HFFc6 (cell line): Measurements from ENCODE around the gene PLB1. TPM values are rescaled to one million over a fixed set of nuclear protein-coding genes. Genes with fewer than 3 reads are reported as not detected.
A peak's percentile ranks its signal among the peaks of the same experiment; 100 is the strongest.

Experiments used
- DNase-seq: peaks from one replicate; pipeline ENCODE4 v3.0.0-alpha.2; 2018
- H3K27ac Mint-ChIP-seq: 2 replicates; pipeline ENCODE4 v1.8.0; 2020; ENCODE audit warnings: mild to moderate bottlenecking, mixed read lengths
- H3K27me3 Mint-ChIP-seq: 2 replicates; pipeline ENCODE4 v1.8.0; 2021; ENCODE audit warnings: mild to moderate bottlenecking, moderate library complexity, mixed read lengths; ENCODE audit not compliant: insufficient read depth
- H3K36me3 Mint-ChIP-seq: 2 replicates; pipeline ENCODE4 v1.8.0; 2021; ENCODE audit warnings: low read depth, mixed read lengths
- H3K4me1 Mint-ChIP-seq: 2 replicates; pipeline ENCODE4 v1.8.0; 2020; ENCODE audit warnings: low read depth, mixed read lengths
- H3K4me3 Mint-ChIP-seq: 2 replicates; pipeline ENCODE4 v1.8.0; 2020; ENCODE audit warnings: mild to moderate bottlenecking, moderate library complexity, mixed read lengths
- H3K9me3 Mint-ChIP-seq: 2 replicates; pipeline ENCODE4 v1.8.0; 2020; ENCODE audit warnings: mild to moderate bottlenecking, mixed read lengths
- total RNA-seq, 6 experiments: library from RNA; stranded (reverse); fragmentation: NEBNext Ultra II Directional; extraction: Animal tissue kit (Norgen Biotek cat#: 25700); gene quantifications; 2 replicates in 1 of 6; 3 replicates in 5 of 6; pipeline ENCODE4 v1.2.3, GENCODE V29; 2021
- TF ChIP-seq, protein P1 (sequence below): fragments of 200-600 bp; sonication (generic); IDR thresholded peaks from 2 replicates; pipeline ENCODE4 v1.5.0; 2021; ENCODE audit warnings: antibody characterized with exemption, mild to moderate bottlenecking

PLB1 gene
- total RNA-seq, 6 experiments from 2014 or later = 0.36 to 0.95 (median 0.62) TPM

DNA sequence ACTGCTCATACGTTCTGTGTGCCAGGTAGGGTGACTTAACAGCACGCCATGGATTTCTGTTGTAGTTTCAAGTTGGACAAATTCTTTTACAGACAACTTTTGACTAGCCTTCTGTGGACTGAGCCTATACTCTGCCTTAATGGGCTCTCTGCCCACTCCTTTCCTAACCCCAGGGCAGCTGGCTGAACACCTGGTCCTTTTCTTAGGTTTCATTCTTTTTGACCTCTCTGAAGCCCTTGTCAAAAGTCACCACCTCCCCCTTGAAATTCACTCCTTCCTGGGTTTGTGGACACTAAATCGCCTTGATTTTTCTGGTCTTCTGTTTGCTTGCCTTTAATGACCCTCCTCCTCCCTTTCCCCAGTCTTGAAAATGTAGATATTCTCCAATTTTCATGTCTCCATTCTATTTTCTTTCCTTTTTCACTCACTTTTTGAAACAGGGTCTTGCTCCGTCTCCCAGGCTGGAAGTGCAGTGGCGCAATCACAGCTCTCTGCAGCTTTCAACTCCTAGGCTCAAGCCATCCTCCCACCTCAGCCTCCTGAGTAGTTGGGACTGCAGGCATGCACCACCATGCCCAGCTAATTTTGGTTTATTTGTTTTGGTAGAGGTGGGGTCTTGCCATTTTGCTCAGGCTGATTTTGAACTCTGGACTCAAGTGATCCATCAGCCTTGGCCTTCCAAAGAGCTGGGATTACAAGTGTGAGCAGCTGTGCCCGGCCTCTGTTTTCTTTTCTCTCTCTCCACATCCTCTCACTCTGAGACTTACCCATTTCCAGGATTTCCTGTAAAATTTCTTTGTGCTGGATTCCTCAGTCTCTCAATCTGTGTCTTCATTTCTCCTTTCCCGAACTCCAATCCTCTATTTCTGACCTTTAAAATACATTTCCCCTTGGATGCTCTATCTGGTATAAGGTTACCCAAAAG, 112.9 kb downstream of the PLB1 start:
- H3K9me3 Mint-ChIP-seq = no peaks in the 10 kb centered on the region
- no peak overlapping the region for H3K27ac Mint-ChIP-seq
- H3K36me3 Mint-ChIP-seq = no peaks in the 10 kb centered on the region
- TF ChIP-seq, protein P1, sequence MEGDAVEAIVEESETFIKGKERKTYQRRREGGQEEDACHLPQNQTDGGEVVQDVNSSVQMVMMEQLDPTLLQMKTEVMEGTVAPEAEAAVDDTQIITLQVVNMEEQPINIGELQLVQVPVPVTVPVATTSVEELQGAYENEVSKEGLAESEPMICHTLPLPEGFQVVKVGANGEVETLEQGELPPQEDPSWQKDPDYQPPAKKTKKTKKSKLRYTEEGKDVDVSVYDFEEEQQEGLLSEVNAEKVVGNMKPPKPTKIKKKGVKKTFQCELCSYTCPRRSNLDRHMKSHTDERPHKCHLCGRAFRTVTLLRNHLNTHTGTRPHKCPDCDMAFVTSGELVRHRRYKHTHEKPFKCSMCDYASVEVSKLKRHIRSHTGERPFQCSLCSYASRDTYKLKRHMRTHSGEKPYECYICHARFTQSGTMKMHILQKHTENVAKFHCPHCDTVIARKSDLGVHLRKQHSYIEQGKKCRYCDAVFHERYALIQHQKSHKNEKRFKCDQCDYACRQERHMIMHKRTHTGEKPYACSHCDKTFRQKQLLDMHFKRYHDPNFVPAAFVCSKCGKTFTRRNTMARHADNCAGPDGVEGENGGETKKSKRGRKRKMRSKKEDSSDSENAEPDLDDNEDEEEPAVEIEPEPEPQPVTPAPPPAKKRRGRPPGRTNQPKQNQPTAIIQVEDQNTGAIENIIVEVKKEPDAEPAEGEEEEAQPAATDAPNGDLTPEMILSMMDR = no peak
- H3K27me3 Mint-ChIP-seq = peaks cover 5% of the 10 kb centered on the region
- DNase-seq = no peak
- no peak overlapping the region for H3K4me3 Mint-ChIP-seq
- peaks cover 21% of the 10 kb centered on the region for H3K4me1 Mint-ChIP-seq

DNA sequence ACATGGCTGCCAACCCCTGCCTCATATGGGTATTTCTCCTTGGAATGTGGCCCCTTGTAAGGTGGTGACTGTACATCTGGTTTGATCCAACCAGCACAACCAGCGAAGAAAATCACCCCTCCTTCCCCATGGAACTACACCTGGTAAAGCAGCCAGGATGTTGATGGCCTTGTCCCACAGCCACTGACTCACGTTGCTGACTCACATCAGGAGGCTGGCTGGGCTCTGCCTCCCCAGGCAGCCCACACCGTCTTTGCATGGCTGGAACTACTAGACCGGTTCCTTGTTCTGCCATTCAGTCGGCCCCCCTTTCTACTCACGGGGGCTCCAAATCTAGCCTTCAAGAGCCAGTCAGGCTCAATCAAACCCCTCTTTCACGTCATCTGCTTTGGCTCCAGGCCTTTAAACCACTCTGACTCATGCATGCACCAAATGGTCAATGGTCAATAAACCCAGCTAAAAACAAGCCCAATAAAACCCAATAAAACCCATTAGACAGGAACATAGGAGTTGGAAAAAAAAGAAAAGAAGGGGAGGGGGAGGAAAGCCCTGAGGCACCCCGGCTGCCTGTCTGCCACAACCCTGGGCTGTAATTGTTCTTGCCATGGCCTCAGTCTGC, 114.8 kb downstream of the PLB1 start:
- TF ChIP-seq, protein P1 = no peak
- Mint-ChIP-seq H3K27me3 (peaks cover 5% of the 10 kb centered on the region), H3K36me3 (no peaks in the 10 kb centered on the region), H3K27ac (peak overlapping the region; percentile 60), H3K4me1 (peaks cover 21% of the 10 kb centered on the region), H3K4me3 (peak overlapping the region; percentile 55), H3K9me3 (no peaks in the 10 kb centered on the region)
- peak; percentile 85 for DNase-seq

DNA sequence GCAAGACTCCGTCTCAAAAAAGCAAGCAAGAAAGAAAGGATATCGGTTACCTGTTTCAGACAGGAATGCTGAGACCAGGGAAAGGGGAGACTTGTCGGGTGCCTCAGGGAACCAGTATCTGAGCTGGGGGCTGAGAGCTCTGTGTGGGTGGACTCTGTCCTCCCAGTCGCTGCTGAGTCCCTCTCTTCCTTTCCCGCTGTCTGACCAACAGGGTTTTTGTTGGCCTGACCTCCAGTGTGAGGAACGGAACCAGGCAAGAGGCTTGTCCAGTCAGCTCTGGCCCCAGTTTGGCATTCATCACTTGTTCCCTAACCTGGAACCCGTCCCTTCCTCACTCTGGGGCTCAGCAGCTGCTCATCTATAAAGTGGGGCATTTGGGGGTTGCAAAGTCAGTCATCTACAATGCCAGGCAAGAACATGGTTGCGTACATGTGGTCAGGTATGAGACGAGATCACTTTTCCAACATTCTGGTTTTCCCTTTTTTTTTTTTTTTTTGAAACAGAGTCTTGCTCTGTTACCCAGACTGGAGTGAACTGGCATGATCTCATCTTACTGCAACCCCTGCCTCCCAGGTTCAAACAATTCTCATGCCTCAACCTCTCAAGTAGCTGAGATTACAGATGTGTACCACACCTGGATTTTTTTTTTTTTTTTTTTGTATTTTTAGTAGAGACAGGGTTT, 116.4 kb downstream of the PLB1 start:
- Mint-ChIP-seq H3K4me3 (no peak overlapping the region), H3K36me3 (no peaks in the 10 kb centered on the region), H3K4me1 (peaks cover 22% of the 10 kb centered on the region), H3K27ac (no peak overlapping the region), H3K27me3 (peaks cover 3% of the 10 kb centered on the region), H3K9me3 (no peaks in the 10 kb centered on the region)
- DNase-seq = no peak
- TF ChIP-seq, protein P1 = no peak

DNA sequence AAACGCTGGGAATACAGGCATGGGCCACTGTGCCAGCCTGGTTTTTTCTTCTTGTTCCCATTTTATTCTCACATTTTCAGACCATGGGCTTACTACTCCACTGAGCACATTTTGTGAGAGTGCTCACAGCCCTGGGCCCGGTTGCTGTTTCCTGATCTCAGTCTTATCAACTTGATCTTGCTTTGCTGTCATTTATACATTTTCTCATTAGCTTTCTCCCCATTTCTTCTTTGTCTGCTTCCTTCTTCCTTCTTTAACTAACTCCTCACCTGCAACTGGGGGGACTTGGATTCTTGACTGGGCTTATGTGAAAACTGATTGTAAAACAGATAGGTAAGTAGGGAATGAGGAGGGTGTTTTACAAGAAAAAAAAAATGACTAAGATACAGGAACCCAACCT, 117.3 kb downstream of the PLB1 start:
- no peak for DNase-seq
- Mint-ChIP-seq H3K9me3 (no peaks in the 10 kb centered on the region), H3K4me1 (peaks cover 22% of the 10 kb centered on the region), H3K36me3 (no peaks in the 10 kb centered on the region), H3K27ac (no peak overlapping the region), H3K4me3 (no peak overlapping the region), H3K27me3 (peaks cover 3% of the 10 kb centered on the region)
- TF ChIP-seq, protein P1 = no peak

DNA sequence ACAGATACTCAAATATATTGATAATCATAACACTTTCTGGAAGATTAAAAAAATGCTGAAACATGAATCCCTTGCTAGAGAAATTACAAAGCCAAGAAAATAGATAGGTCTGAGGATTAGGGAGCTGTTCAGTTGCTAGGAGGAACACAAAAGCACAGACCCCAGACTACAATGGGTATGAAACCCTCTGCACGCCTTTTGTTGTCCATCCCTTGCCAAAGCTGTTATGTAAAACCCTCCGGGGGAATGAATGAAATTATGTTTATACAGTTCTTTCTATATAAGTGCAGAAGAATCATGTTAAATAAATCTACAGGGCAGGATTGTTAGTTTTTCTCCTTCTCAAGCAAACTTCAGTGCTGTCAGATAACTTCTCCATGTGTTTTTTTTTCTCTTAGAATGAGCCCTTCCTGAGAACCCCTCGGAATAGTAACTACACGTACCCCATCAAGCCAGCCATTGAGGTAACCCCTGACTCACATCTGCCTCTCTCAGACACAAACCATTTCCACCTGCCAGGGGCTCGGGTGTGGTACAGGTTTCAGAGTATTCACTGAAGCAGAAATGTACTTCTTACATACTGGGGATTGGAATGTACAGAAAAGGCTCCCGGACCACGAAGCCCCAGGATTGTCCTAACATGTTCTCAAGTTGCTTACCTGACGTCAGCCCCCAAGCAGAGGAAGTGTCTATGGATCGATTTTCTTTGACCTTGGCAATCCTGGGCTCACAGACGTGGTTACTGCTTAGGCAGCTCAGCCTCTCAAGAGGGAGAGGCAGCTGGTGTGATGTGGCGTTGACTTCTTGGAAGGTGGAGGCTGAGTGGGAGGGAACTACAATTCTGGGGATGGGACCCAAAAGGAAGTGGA, 118.0 kb downstream of the PLB1 start:
- DNase-seq = no peak
- TF ChIP-seq, protein P1 = no peak
- H3K4me3 Mint-ChIP-seq = no peak overlapping the region
- H3K9me3 Mint-ChIP-seq = no peaks in the 10 kb centered on the region
- H3K36me3 Mint-ChIP-seq = no peaks in the 10 kb centered on the region
- no peak overlapping the region for H3K27ac Mint-ChIP-seq
- peaks cover 3% of the 10 kb centered on the region for H3K27me3 Mint-ChIP-seq
- peaks cover 22% of the 10 kb centered on the region for H3K4me1 Mint-ChIP-seq
